Measurements from ENCODE around the gene CASP6.

DNA sequence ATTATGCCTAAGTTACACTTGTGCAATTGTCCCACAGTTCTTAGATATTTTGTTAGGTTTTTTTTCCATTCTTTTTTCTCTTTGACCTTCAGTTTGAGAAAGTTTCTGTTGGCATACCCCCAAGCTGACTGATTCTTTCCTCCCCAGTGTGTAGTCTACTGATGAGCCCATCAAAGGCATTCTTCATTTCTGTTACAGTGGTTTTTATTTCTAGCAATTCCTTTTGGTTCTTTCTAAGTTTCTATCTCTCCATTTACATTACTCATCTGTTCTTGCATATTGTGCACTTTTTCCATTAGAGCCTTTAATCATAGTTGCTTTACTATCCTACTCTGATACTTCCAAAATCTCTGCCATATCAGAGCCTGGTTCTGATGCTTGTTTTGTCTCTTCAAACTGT, 31.9 kb downstream of the CASP6 start:
- TF ChIP-seq ZNF274 (IDR thresholded peaks at IDR 0.05; ENCODE audit: low read depth, low read length): no peak
- TF ChIP-seq SUZ12 (IDR thresholded peaks at IDR 0.05; ENCODE audit: extremely low read depth, insufficient read depth, insufficient read length): no peak
- no peak for TF ChIP-seq YY1 (IDR thresholded peaks at IDR 0.05; ENCODE audit: insufficient read depth, insufficient read length)
